ENCODE results near the gene CCDC85B. TPM values are rescaled to one million over a fixed set of nuclear protein-coding genes. Genes with fewer than 3 reads are reported as not detected.

The CCDC85B gene
- total RNA-seq, 4 donors from 2014 or later, result 63.5 to 99.5 (median 84.6) TPM

GRCh38 chr11:65885231-65885630, 5.2 kb upstream of the CCDC85B start:
- DNase-seq (ENCODE audit: extremely low spot score), result no peak
- WGBS, result 91% methylated on average over 7 of the region's 7 CpGs
- intact Hi-C loops (cut with DNase I), result loop anchor here (5.0 kb wide), 1 partner anchor 117 kb away; the partner anchor contains the start of genes BANF1 and EIF1AD
- H3K4me3 ChIP-seq, result no peak overlapping the region
- peak overlapping the region; percentile 39 to 57 (median 47) for H3K27ac ChIP-seq (replicated peaks in 1 of 4)
- peaks cover 8 to 48% (median 44%) of the 10 kb centered on the region in 4 donors for H3K36me3 ChIP-seq
- H3K4me1 ChIP-seq, result peaks cover 26 to 55% (median 44%) of the 10 kb centered on the region in 4 donors
- H3K9me3 ChIP-seq, result no peaks in the 10 kb centered on the region
- H3K27me3 ChIP-seq, result no peaks in the 10 kb centered on the region
- TF ChIP-seq EP300 (IDR thresholded peaks at IDR 0.05) (no peak), POLR2A (IDR thresholded peaks at IDR 0.05; ENCODE audit: low read depth) (no peak), POLR2AphosphoS5 (IDR thresholded peaks at IDR 0.05) (no peak), CTCF (IDR thresholded peaks at IDR 0.05) (no peak)

- H3K4me1 ChIP-seq, result peaks cover 26 to 60% (median 47%) of the 10 kb centered on the region in 4 donors
- H3K36me3 ChIP-seq, result peaks cover 8 to 48% (median 44%) of the 10 kb centered on the region in 4 donors
- no peaks in the 10 kb centered on the region for H3K9me3 ChIP-seq
- TF ChIP-seq EP300 (IDR thresholded peaks at IDR 0.05), result no peak
- no peak for TF ChIP-seq CTCF (IDR thresholded peaks at IDR 0.05)
- no peak for TF ChIP-seq POLR2A (IDR thresholded peaks at IDR 0.05; ENCODE audit: low read depth)
- TF ChIP-seq POLR2AphosphoS5 (IDR thresholded peaks at IDR 0.05), result no peak
- H3K27me3 ChIP-seq, result no peaks in the 10 kb centered on the region
- H3K4me3 ChIP-seq, result no peak overlapping the region
- intact Hi-C loops (cut with DNase I), result loop anchor here (5.0 kb wide), 1 partner anchor 116 kb away; the partner anchor contains the start of genes BANF1 and EIF1AD
- peak overlapping the region in 2 of 4 donors; percentile 39 to 99 for H3K27ac ChIP-seq (replicated peaks in 1 of 4)
- 85% methylated on average over 12 of the region's 12 CpGs for WGBS
- DNase-seq (ENCODE audit: extremely low spot score), result no peak
These were observed 4.5 kb upstream of the CCDC85B start for GRCh38 chr11:65885808-65886536.

GRCh38 chr11:65886826-65887722, 3.4 kb upstream of the CCDC85B start:
- Histone ChIP-seq H3K4me1 (peaks cover 31 to 71% (median 58%) of the 10 kb centered on the region in 4 donors), H3K36me3 (peaks cover 8 to 47% (median 41%) of the 10 kb centered on the region in 4 donors), H3K9me3 (no peaks in the 10 kb centered on the region), H3K27me3 (no peaks in the 10 kb centered on the region), H3K4me3 (peak overlapping the region; percentile 71 to 84 (median 78)), H3K27ac (replicated peaks in 1 of 4) (peak overlapping the region; percentile 96 to 100 (median 98))
- no peak for DNase-seq (ENCODE audit: extremely low spot score)
- WGBS, result 84% methylated on average over 14 of the region's 14 CpGs
- intact Hi-C loops (cut with DNase I), result loop anchor here (5.0 kb wide), 1 partner anchor 115 kb away; the partner anchor contains the start of genes BANF1 and EIF1AD
- no peak for TF ChIP-seq POLR2A (IDR thresholded peaks at IDR 0.05; ENCODE audit: low read depth)
- TF ChIP-seq CTCF (IDR thresholded peaks at IDR 0.05), result no peak
- TF ChIP-seq EP300 (IDR thresholded peaks at IDR 0.05), result no peak
- TF ChIP-seq POLR2AphosphoS5 (IDR thresholded peaks at IDR 0.05), result no peak

- H3K4me3 ChIP-seq, result peak overlapping the region; percentile 71 to 84 (median 78)
- H3K9me3 ChIP-seq, result no peaks in the 10 kb centered on the region
- peaks cover 5 to 40% (median 34%) of the 10 kb centered on the region in 4 donors for H3K36me3 ChIP-seq
- intact Hi-C loops (cut with DNase I), result loop anchor here (1.0 to 5.0 kb wide), 3 partner anchors 31 to 115 kb away; partner anchors contain the start of genes BANF1, EIF1AD and SART1
- DNase-seq (ENCODE audit: extremely low spot score), result no peak
- no peaks in the 10 kb centered on the region for H3K27me3 ChIP-seq
- H3K27ac ChIP-seq (replicated peaks in 1 of 4), result peak overlapping the region; percentile 96 to 100 (median 98)
- WGBS, result 0% methylated on average over 3 of the region's 23 CpGs
- no peak for TF ChIP-seq POLR2A (IDR thresholded peaks at IDR 0.05; ENCODE audit: low read depth)
- no peak for TF ChIP-seq EP300 (IDR thresholded peaks at IDR 0.05)
- TF ChIP-seq POLR2AphosphoS5 (IDR thresholded peaks at IDR 0.05), result no peak
- no peak for TF ChIP-seq CTCF (IDR thresholded peaks at IDR 0.05)
- H3K4me1 ChIP-seq, result peaks cover 37 to 78% (median 65%) of the 10 kb centered on the region in 4 donors
These were observed 2.7 kb upstream of the CCDC85B start for GRCh38 chr11:65887723-65888162.

Measured in esophagus muscularis mucosa (tissue), 4 donors.